Measurements from ENCODE around the gene MCUR1.

Gene MCUR1

DNA sequence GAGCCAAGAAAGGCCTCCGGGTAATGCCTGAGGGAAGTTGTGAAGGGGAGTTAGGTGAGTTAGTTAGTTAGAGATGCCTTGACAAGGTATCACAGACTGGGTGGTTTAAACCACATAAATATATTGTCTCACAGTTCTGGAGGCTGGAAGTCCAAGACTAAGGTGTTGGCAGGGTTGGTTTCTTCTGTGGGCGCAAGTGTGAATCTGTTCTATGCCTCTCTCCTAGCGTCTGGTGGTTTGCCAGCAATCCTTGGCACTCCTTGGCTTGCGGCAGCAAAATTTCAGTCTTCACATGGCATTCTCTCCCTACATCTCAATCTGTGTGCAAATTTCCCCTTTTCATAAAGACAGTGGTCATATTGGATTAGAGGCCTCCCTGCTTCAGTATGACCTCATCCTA, 73.0 kb downstream of the MCUR1 start:
- DNase-seq (ENCODE audit: low spot score) = no peak

All from SK-N-DZ (cell line).